GM21717 (cell line): ENCODE measurements around the gene DNAJC7.

Experiments
- ATAC-seq: cut with Tn5 transposase; IDR thresholded peaks from one replicate; pipeline ENCODE4 v1.9.1; 2021; ENCODE audit warnings: mild to moderate bottlenecking, moderate library complexity; ENCODE audit not compliant: unreplicated experiment

Gene DNAJC7

GRCh38 chr17:41982026-41982760 lies 35.0 kb downstream of the DNAJC7 start:
- no peak for ATAC-seq

- ATAC-seq = no peak
These were observed 39.2 kb downstream of the DNAJC7 start for GRCh38 chr17:41977991-41978390.

- ATAC-seq = no peak
These were observed 41.0 kb downstream of the DNAJC7 start for GRCh38 chr17:41976142-41976768.

- ATAC-seq = no peak
These were observed 41.8 kb downstream of the DNAJC7 start for GRCh38 chr17:41975099-41976083.

- ATAC-seq = no peak
These were observed 42.6 kb downstream of the DNAJC7 start for GRCh38 chr17:41974658-41975057.

- no peak for ATAC-seq
These were observed 43.2 kb downstream of the DNAJC7 start for GRCh38 chr17:41974031-41974430.

- no peak for ATAC-seq
These were observed 43.8 kb downstream of the DNAJC7 start for GRCh38 chr17:41973408-41973811.

GRCh38 chr17:41972571-41973407 lies 44.5 kb downstream of the DNAJC7 start:
- ATAC-seq = no peak

- ATAC-seq = no peak
These were observed 45.3 kb downstream of the DNAJC7 start for GRCh38 chr17:41971721-41972523.

GRCh38 chr17:41970901-41971331 lies 46.3 kb downstream of the DNAJC7 start:
- ATAC-seq = no peak

- ATAC-seq = no peak
These were observed 48.6 kb downstream of the DNAJC7 start for GRCh38 chr17:41968676-41969075.

- ATAC-seq = no peak
These were observed 49.2 kb downstream of the DNAJC7 start for GRCh38 chr17:41967921-41968578.

GRCh38 chr17:41967141-41967920 lies 49.9 kb downstream of the DNAJC7 start:
- ATAC-seq = peak; percentile 28

- peak; percentile 49 for ATAC-seq
These were observed 50.6 kb downstream of the DNAJC7 start, which contains the start of gene CNP for GRCh38 chr17:41966463-41967140. Gene CNP, plus strand, starts transcription at chr17:41966795. Its CDS starts 90 bp downstream, at chr17:41966885.

- peak; percentile 47 for ATAC-seq
These were observed 51.4 kb downstream of the DNAJC7 start for GRCh38 chr17:41965694-41966462.

- no peak for ATAC-seq
These were observed 54.3 kb downstream of the DNAJC7 start for GRCh38 chr17:41962768-41963434.
